NCI-H1417 (cell line): ENCODE measurements around the gene EIF3K.
A peak's percentile ranks its signal among the peaks of the same experiment; 100 is the strongest.

Experiments
- DNase-seq, 3 experiments: peaks; one replicate each; lab custom pipeline; 2025; lab: John Stamatoyannopoulos, UW

Gene EIF3K

GRCh38 chr19:38684078-38684861 is 65.3 kb downstream of the EIF3K start:
- DNase-seq: peak in 2 of 3 experiments; percentile 15 to 24

- no peak for DNase-seq
These were observed 66.1 kb downstream of the EIF3K start for GRCh38 chr19:38684862-38685665.

- DNase-seq: no peak
These were observed 66.9 kb downstream of the EIF3K start for GRCh38 chr19:38685666-38686529.

GRCh38 chr19:38686530-38686888 is 67.5 kb downstream of the EIF3K start:
- DNase-seq: no peak
